HUES64 (cell line): ENCODE data around the gene SLC39A11.

Experiments used
- H3K27ac ChIP-seq: 2 replicates; pipeline ENCODE4 v1.7.0; 2013; ENCODE audit warnings: low read depth, low read length, inconsistent platforms
- H3K27me3 ChIP-seq: 2 replicates; pipeline ENCODE4 v1.6.1; 2013; ENCODE audit warnings: mild to moderate bottlenecking, low read length; ENCODE audit not compliant: insufficient read depth
- H3K36me3 ChIP-seq: 2 replicates; pipeline ENCODE4 v1.6.1; 2013; ENCODE audit warnings: mild to moderate bottlenecking, low read length; ENCODE audit not compliant: insufficient read depth
- H3K4me1 ChIP-seq: 2 replicates; pipeline ENCODE4 v1.6.1; 2013; ENCODE audit warnings: mild to moderate bottlenecking, low read length, moderate library complexity; ENCODE audit not compliant: insufficient read depth
- H3K4me3 ChIP-seq: 2 replicates; pipeline ENCODE4 v1.5.1; 2013; ENCODE audit warnings: mild to moderate bottlenecking, low read length, moderate library complexity
- H3K9ac ChIP-seq: 2 replicates; pipeline ENCODE4 v1.6.1; 2013; ENCODE audit warnings: mild to moderate bottlenecking, low read depth, low read length
- H3K9me3 ChIP-seq: 2 replicates; pipeline ENCODE4 v1.6.1; 2013; ENCODE audit warnings: low read depth, low read length; ENCODE audit not compliant: insufficient read depth
- WGBS: fragments of 150-250, 120-280 bp; methylation state at CpG from one replicate; pipeline ENCODE4 v1.1.7; 2013; ENCODE audit warnings: missing lambda C conversion rate; 5-methylcytosine and 5-hydroxymethylcytosine counted together

Gene SLC39A11

GRCh38 chr17:73020110-73020509, 72.4 kb downstream of the SLC39A11 start:
- H3K4me1 ChIP-seq: no peaks in the 10 kb centered on the region
- WGBS: 92% methylated on average over 4 of the region's 4 CpGs
- no peak overlapping the region for H3K9ac ChIP-seq
- no peaks in the 10 kb centered on the region for H3K27me3 ChIP-seq
- H3K27ac ChIP-seq: no peak overlapping the region
- no peak overlapping the region for H3K4me3 ChIP-seq
- peaks cover 4% of the 10 kb centered on the region; the same call in 1 of the 2 replicates for H3K9me3 ChIP-seq
- no peaks in the 10 kb centered on the region for H3K36me3 ChIP-seq

GRCh38 chr17:73018599-73018998, 73.9 kb downstream of the SLC39A11 start:
- no peaks in the 10 kb centered on the region for H3K27me3 ChIP-seq
- H3K27ac ChIP-seq: no peak overlapping the region
- peaks cover 4% of the 10 kb centered on the region; the same call in 1 of the 2 replicates for H3K9me3 ChIP-seq

GRCh38 chr17:73017658-73018057, 74.8 kb downstream of the SLC39A11 start:
- H3K9ac ChIP-seq: no peak overlapping the region
- no peaks in the 10 kb centered on the region for H3K27me3 ChIP-seq
- H3K4me3 ChIP-seq: no peak overlapping the region
- no peak overlapping the region for H3K27ac ChIP-seq
- H3K9me3 ChIP-seq: peaks cover 4% of the 10 kb centered on the region; the same call in 1 of the 2 replicates
- H3K4me1 ChIP-seq: no peaks in the 10 kb centered on the region
- 92% methylated on average over 1 of the region's 3 CpGs for WGBS
- H3K36me3 ChIP-seq: no peaks in the 10 kb centered on the region

More at GRCh38 chr17:73018599-73018998, 73.9 kb downstream of the SLC39A11 start:
- H3K36me3 ChIP-seq: no peaks in the 10 kb centered on the region
- H3K9ac ChIP-seq: no peak overlapping the region
- no peaks in the 10 kb centered on the region for H3K4me1 ChIP-seq
- H3K4me3 ChIP-seq: no peak overlapping the region

- no peak overlapping the region for H3K9ac ChIP-seq
- no peaks in the 10 kb centered on the region for H3K36me3 ChIP-seq
- 93% methylated on average over 7 of the region's 7 CpGs for WGBS
- no peaks in the 10 kb centered on the region for H3K4me1 ChIP-seq
- no peak overlapping the region for H3K4me3 ChIP-seq
- H3K27me3 ChIP-seq: no peaks in the 10 kb centered on the region
- peaks cover 4% of the 10 kb centered on the region; the same call in 1 of the 2 replicates for H3K9me3 ChIP-seq
- H3K27ac ChIP-seq: no peak overlapping the region
Observed at GRCh38 chr17:73015722-73016276, 76.7 kb downstream of the SLC39A11 start.

- Histone ChIP-seq H3K4me1 (no peaks in the 10 kb centered on the region), H3K9me3 (peaks cover 4% of the 10 kb centered on the region; the same call in 1 of the 2 replicates), H3K27me3 (no peaks in the 10 kb centered on the region), H3K4me3 (no peak overlapping the region), H3K36me3 (no peaks in the 10 kb centered on the region), H3K27ac (no peak overlapping the region), H3K9ac (no peak overlapping the region)
- WGBS: 61% methylated on average over 14 of the region's 14 CpGs
Observed at GRCh38 chr17:73013816-73014663, 78.4 kb downstream of the SLC39A11 start.

- 92% methylated on average over 7 of the region's 8 CpGs for WGBS
- Histone ChIP-seq H3K4me1 (no peaks in the 10 kb centered on the region), H3K27me3 (no peaks in the 10 kb centered on the region), H3K4me3 (no peak overlapping the region), H3K9me3 (peaks cover 4% of the 10 kb centered on the region; the same call in 1 of the 2 replicates), H3K27ac (no peak overlapping the region), H3K9ac (no peak overlapping the region), H3K36me3 (no peaks in the 10 kb centered on the region)
Observed at GRCh38 chr17:73013301-73013700, 79.2 kb downstream of the SLC39A11 start.

GRCh38 chr17:73011016-73011486, 81.4 kb downstream of the SLC39A11 start:
- no peak overlapping the region for H3K27ac ChIP-seq
- no peak overlapping the region for H3K9ac ChIP-seq
- no peaks in the 10 kb centered on the region for H3K27me3 ChIP-seq
- H3K4me3 ChIP-seq: no peak overlapping the region
- no peaks in the 10 kb centered on the region for H3K4me1 ChIP-seq
- no peaks in the 10 kb centered on the region for H3K9me3 ChIP-seq
- 94% methylated on average over 8 of the region's 8 CpGs for WGBS
- H3K36me3 ChIP-seq: no peaks in the 10 kb centered on the region

GRCh38 chr17:73010414-73010813, 82.1 kb downstream of the SLC39A11 start:
- 90% methylated on average over 5 of the region's 7 CpGs for WGBS
- Histone ChIP-seq H3K4me1 (no peaks in the 10 kb centered on the region), H3K27me3 (no peaks in the 10 kb centered on the region)

GRCh38 chr17:73007407-73007806, 85.1 kb downstream of the SLC39A11 start:
- Histone ChIP-seq H3K9ac (no peak overlapping the region), H3K36me3 (no peaks in the 10 kb centered on the region), H3K4me1 (0 out of 2 replicates have a peak, but pooled peaks cover 2% of the 10 kb centered on the region), H3K27ac (no peak overlapping the region), H3K27me3 (no peaks in the 10 kb centered on the region), H3K9me3 (no peaks in the 10 kb centered on the region), H3K4me3 (no peak overlapping the region)
- WGBS: 90% methylated on average over 7 of the region's 7 CpGs

More at GRCh38 chr17:73010414-73010813, 82.1 kb downstream of the SLC39A11 start:
- Histone ChIP-seq H3K9me3 (no peaks in the 10 kb centered on the region), H3K4me3 (no peak overlapping the region), H3K9ac (no peak overlapping the region), H3K27ac (no peak overlapping the region), H3K36me3 (no peaks in the 10 kb centered on the region)

GRCh38 chr17:73005360-73005759, 87.1 kb downstream of the SLC39A11 start:
- Histone ChIP-seq H3K9ac (no peak overlapping the region), H3K36me3 (no peaks in the 10 kb centered on the region), H3K27me3 (no peaks in the 10 kb centered on the region), H3K27ac (no peak overlapping the region), H3K4me3 (no peak overlapping the region), H3K9me3 (no peaks in the 10 kb centered on the region), H3K4me1 (0 out of 2 replicates have a peak, but pooled peaks cover 2% of the 10 kb centered on the region)
- 89% methylated on average over 8 of the region's 8 CpGs for WGBS

- 69% methylated on average over 6 of the region's 6 CpGs for WGBS
- Histone ChIP-seq H3K4me3 (no peak overlapping the region), H3K27me3 (no peaks in the 10 kb centered on the region), H3K27ac (no peak overlapping the region), H3K9me3 (no peaks in the 10 kb centered on the region), H3K4me1 (0 out of 2 replicates have a peak, but pooled peaks cover 2% of the 10 kb centered on the region), H3K36me3 (no peaks in the 10 kb centered on the region), H3K9ac (no peak overlapping the region)
Observed at GRCh38 chr17:73003487-73003886, 89.0 kb downstream of the SLC39A11 start.
